NCI-H1105 (cell line): ENCODE data around the gene HOXB2.
A peak's percentile ranks its signal among the peaks of the same experiment; 100 is the strongest.

Experiments used
- DNase-seq: peaks from one replicate; lab custom pipeline; 2025; lab: John Stamatoyannopoulos, UW

The HOXB2 gene

DNA sequence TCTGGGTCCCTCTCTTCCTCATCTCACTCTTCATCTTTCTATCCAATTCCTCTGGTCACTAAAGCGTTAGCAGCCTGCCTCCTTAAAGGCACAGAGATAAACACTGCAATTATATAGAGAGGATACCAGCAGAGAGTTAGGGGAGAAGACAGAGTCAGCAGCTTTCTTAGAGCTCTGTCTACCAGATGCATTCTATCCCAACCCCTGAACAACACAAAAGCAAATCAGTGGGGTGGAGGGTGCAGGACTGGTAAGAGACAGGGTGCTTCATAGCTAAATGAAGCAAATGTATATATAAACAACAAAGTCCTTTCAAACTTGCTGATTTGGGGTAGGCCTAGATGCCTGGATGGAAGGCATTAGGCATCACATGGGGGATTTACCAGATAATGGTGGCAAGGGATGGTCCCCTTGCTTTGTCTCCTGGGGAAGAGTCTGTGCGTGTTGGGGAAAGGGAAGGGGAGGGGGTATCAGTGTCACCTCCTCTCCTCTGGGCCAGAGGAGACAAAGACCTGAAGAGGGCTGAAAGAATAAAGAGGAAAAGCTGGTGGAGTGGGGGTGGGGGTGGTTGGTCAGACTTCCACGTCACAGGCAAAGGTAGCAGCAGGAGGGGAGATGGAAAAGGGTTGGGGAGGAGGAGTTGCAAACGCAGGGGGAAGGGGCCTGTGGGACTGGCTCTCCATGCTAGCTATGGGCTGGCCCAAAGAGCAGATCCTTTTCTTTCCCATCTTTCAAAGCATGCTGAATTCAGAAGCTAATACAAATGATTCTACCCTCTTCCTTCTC, 21.2 kb upstream of the HOXB2 start:
- DNase-seq, result no peak

DNA sequence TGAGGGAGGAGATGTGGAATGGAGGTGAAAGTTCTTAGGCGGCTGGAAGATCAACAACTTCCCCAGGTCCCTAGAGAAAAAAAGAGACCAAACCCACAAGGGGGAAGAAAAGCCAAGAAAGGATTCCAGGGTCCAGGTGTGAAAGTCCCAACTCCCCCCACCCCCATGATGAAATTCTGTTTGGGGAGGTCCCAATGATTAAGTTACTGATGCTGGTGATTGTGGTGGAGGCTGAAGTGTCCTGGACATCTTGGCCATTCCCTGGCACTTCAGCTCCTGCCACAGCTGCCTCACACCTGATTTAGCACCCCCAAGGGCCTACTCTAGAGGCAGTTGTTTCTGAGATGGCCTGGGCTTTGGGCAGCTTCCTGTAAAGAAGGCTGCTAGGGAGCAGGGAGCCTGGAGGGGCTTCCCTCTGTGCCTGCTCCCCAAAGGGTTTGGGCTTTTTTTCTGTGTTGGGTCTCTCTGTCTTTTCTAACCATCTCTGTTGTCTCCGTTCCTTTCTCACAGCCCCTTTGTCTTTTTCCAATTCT, 20.2 kb upstream of the HOXB2 start:
- no peak for DNase-seq

DNA sequence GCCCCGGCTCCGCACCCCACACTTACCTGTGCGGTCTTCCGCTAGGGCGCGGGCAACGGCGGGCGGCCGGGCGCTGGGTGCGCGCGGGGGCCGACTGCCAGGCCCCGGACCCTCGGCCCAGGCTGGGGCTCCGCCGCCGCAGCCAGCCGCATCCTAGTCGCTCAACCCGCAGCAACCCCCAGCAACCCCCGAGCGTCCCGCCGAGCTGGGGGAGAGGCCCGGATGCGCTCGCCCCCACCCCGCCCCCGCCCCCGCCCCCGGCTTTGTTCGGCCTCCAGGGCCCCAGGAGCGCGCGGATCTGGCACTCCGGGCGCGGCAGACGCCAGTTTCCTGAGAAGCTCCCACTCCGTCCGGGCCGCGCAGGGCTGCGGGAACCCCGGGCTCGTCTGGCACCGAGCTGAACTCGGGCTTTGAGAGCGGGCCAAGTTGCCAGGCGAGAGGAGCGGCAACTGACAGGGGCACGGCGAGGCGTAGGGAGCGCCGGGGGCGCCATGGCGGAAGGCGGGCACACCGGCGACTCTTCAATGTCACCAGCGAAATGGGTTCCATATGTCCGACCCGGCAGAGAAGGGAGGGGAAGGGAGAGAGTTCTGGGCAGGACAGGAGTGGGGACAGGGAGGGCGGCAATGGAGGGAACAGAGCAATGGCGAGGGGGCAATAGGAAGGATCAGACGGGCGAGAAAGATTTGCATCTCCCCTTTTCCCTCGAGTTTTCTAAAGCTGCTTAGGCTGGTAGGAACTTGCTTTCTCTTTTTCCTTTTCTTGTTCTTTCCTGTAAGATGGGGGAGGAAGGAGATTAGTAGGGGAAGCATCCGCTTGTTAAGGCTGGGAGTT, 19.5 kb upstream of the HOXB2 start:
- DNase-seq, result peak; percentile 35

DNA sequence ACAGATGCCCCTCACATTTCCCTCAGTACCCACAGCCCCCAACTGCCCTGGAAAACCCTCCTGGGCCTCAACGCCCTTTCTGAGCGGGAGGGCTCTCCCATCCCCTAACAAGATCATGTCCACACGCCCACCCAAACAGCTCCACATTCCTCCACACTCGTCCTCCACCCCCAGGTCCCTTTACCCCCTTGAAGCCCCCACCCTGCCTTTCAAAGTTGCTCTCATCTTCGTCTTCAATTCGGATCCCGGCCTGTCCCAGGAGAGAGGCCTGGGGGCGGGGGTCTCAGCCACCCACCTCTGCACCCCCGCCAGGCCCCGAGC, 18.9 kb upstream of the HOXB2 start:
- no peak for DNase-seq

DNA sequence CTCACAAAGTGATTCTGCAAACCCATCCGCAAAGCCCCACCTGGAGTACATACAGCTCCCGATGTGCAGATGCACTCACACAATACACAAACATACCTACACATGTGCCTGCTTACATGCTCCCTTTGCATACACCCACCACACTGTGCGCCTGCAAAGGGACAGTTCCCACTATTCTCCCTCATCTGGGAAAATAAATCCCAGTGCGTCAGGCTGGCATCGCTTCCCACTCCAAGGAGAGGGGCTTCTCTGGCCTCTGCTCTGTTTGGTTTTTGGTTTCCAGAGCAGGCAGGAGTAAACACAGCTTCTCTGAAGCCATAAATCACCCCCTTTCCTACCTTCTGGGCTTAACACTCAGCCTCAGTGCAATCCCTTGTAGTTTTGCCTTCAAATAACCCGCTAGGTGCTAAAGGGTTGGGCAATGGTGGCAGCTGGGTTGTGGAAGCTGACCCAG, 18.5 kb upstream of the HOXB2 start:
- DNase-seq, result no peak

DNA sequence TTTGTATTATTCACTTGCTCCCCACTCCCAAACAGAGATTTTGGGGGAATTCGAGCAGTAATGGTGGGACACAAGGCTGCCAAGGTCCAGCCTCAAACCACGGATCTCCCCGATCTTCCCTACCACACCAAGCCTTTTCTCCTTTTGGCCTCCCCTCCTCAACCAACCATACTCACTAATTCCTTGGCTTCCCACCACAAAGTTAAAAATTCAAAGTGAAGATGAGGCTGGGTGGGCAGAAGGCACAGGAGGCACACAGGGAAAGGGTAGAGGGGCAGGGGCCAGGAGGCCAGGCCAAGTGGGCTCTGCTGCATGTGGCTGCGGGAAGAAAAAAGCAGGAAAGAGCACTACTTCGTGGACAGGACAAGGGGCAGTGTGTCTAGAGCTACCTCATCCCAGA, 18.0 kb upstream of the HOXB2 start:
- DNase-seq, result no peak

DNA sequence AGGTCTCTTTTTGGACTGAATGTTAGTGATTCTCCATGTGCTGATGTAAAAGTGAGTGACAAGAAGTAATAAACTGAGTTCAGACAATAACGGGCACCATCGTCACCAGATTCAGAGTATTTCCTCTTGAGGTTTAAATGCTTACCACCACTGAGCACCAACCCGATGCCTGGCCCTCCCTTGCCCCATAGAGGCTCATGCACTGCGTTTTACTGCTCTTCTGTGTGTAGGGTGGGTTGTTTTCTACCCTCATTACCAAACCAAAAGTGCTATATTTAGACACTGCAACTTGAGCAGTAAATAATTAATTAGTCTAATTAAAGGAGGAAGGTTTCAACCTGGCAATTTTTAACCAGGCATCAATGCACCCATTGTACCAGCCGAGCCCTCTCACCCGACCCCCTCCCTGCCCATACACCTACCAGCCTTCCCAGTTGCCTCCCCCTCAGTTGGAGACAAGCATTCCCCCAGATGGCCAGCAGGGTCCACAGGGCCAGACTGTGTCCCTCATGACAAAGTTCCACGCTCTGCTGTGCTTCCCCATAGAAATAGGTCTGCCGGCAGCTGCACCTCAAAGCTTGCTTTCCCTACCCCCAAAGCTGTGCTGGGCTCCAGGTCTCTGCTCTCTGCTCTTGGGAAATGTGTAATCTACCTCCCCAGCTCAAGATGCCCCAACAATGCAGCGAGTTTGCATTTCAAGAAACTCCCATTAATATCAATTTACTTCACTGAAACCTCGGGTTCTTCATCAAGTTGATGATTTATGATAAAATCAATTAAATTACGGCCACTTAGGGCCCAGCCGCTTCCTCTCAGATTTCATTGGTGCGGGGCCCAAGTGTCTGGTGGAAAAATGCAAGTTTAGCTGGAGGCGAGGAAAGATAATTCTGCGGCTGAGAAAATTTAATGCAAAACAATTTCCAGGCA, 17.2 kb upstream of the HOXB2 start:
- no peak for DNase-seq

DNA sequence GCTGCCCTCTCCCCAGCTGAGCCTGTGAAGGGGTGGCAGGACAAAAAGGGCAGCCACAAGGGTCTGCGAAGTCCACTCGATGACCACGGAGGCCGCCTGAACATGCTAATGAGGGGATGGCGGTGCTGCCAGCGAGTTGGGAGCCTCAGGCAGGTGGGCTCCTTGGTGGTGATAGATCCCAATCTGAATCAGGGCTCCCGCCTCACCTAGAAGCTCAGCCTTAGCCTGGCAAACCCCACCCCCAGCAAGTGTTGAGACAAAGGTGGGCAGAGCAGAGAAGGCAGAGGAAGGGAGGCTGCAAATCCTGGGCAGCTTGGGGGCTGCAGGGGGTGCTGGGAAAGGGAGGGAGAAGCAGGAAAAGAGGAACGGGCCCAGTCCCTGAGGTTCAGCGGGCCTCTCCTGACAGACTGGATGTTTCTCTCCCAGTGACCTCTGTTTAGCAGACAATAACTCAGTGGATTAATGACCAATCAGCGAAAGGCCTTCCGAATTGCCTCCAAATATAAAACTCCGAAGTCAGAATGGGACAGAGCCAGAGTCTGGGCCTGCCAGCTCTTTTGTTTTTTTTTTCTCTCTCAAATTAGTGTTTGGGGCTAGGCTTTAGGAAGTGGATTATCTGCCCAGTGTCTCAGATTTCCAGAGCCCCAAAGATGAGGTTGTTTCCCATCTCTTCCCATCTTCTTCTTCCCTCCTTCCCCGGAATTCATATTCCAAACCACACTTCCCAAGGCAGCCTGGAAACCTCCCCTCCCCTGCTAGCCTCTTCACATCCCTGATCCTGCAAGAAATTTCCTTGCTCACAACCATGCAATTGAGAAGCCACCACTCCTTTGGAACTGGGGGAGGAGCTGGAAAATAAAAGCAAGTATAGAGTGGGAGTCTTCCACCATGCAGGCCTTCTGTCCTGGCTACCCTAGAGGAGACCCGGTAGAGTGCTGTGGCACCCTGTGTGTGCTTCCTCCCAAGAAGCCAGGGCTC, 15.2 kb upstream of the HOXB2 start:
- DNase-seq, result no peak

DNA sequence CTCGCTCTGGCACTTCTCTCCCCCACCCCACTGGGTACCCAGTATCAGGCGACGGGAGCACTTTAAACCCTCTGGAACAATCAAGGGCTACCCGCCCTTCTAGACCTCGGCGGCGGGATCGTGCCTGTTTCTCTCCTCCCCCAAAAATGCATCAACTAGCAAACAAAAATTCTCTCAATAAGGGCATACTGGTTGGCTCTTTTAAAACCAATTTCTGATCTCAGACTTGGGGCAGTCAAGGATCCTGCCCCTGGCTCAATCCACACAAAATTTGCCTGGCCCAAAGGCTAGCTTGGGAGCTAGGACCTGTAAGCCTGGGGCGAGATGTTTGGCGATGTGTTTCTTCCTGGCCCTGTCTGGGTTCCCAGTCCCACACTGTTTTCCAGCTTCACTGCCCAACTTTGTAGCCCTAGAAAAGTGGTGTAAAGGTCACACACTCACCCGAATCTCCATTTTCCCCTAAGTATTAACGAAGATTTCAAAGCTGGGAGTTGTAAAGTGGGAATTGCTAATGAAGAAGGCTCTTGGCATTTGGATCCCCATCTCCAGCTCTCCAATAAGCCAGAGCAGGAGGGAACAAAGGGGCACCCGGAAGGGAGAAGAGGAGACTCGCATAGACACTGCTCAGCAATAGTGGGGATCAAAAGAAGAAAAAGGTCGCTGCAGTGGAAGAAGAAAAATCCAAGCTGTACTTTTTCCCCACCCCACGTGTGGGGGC, 14.4 kb upstream of the HOXB2 start:
- DNase-seq, result no peak

DNA sequence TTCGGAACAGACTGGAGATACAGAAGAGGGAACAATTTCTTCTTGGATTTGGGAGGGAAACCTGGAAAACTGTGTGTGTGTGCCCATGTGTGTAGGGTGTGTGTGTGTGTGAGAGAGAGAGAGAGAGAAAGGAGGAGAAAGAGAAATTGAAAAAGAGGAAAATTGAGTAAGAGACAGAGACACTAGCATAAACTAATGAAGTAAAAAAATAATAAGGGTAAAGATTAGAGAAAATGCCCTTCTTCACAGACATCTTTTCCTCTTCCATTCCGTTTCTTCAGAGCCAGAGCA, 13.9 kb upstream of the HOXB2 start:
- DNase-seq, result no peak

DNA sequence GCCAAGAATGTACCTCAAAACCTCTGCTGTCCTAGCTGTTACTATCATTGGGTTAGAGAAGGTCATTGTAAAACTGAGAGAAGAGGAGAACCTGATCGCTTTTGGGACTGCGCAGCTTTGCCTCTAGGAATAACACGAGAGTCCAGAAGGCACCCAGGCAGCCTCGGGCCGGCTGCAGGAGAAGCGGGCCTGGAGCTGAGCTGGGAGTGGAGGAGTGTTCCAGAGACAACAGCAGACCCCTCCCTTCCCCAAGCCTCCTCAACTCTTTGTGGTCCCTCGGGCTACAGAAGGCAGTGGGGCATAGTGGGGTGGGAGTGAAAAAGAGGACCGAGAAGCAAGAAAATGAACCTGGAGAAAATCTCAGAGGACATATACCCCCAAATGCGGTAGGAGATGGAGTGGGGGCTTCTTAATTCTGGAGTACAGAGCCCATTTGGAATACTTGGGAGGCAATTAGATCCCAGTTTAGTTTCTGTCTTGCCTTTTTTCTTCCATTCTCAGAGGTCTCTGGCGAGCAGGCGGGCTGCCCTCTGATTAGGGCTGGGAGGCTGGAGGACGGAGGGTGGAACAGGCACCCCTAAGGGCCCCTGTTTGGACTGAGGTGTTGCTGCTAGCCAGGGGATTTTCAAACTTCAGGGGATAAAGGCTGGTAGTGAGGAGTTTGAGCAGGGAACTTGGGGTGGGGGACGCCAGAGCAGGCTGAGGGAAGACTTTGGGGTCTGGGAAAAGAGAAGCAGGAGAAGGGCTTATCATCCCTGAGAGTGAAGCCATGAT, 13.3 kb upstream of the HOXB2 start:
- no peak for DNase-seq

DNA sequence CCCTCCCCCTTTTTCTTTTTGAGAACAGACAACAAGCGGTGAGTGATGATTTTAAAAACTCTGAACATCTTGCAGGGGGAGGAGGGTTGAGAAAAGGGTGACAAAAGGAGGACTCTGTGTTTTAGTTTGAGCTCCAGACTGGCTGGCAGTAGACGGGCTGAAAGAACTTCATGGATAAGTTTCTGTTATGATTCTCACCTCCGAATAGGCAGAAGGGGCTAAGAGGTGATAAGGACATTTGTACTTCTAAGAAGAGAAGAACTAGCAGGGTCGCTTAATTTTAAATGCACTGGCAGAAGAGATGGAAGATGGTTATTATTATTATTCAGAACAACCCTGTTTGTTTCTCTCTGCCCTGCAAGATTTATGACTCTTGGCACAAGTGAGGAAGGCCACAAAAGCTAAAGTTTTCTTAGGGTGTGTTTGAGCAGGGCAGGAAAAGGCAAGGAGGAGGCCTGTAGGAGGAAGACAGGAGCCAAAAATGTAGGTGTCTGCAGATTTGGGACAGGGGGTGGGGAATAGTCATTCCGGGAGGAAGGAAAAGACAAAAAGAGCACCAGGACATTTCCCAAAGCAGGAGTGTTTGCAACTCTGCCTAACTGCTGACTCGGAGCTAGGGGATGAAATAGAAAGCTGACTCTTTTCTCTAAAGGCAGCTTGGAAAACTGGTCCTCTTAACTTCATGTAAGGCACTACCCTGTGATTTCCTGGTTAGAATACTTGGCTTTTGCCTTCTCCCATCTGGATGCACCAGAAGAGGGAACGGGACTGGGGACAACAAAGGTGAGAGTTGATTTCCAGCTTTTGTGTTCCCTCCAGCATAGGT, 11.9 kb upstream of the HOXB2 start:
- DNase-seq, result no peak

DNA sequence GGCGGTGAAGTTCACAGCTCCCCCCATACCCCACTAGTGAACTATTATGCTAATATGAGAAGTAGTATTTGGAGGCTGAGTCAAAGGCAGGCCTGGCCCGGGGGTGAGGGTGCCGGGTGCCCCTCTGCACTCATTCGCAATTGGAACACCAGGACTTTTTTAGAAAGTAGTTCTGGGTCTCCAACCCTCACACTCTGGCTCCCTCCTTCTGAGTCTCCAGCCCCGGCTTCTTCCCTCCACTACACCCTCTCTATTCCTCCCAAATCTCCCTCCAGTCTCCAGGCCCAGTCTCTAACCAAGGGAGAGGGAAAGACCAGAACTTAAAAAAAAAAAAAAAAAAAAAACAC, 11.3 kb upstream of the HOXB2 start:
- no peak for DNase-seq

DNA sequence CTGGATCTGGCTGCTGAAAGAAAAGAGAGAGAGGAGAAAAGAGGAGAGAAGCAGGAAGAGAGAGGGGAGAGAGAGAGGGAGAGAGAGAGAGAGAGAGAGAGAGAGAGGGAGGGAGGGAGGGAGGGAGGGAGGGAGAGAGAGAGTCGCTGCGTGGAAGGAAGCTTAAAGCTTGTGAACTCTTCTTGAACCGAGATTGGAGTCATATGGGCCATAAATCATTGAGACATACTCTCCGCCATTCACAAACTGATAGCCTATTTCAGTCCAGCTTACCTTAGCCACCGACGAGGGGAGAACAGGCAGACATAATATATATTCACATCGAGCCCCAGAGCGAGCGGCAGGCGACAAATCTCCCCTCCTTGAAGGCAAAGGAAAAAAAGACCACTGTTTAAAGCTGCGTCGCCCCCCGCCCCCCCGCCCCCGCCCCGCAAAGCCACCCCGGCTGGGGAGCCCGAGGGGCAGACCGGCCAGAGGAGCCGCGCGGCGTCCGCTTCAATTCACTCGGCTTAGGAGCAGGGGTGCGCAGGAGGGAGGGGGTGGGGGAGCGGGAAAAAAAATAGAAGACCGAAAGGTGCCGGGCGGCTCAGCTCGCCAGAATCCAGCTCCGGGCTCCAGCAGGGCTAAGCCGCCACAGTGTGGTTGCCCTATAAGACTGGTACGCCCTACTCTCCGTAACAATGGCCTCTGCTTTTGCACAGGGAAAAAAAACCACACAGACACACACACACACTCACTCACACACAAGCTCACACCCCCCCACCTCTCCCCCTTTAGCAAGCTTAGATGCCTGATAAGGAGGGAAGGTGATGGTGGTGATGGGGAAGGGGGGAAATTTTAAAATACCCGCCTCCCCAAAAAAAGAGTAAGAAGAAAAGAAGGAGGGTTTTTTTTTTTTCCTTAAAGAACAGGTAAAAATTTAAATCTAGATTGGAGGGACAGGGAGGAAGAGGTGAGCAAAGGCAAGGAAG, 10.6 kb upstream of the HOXB2 start:
- DNase-seq, result peak; percentile 56

DNA sequence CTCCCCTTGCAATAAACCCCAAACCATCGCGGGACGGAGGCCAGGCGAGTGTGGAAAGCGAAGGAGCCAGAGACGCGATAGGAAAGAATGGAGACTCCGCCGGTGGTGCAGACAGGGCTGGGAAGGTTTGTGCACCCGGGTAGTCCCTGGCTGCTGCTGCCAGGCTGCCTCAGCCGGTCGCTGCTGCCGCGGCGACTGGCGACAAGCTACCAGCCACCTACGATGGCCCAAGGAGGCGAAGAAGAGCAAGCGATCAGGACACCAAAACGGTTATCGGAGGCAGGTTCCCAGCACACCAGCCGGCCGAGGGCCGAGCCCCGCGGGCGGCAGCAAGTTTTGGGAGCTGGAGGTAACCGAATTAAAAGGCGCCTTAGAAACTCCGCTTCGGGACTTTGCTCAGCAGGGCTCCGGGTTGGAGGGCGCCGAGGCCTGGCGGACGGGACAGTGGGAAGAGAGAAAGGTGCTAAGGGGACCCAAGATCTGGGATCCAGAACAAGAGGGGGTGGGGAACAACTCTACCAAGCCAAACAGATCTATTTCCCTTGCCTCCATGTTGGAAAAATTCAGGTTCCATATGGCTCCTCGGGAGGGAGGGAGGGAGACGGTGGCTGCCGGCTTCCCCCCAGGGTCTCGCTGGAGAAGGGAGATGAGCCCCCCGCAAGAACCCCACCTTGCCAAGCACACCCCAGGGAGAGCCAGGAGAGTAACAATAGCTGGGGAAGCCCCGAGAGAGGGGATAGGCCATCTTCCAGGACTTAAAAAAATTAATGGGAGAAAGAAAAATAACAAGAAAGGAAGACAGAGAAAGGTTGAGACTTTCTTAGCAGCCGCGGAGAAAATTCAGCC, 9.7 kb upstream of the HOXB2 start:
- no peak for DNase-seq

DNA sequence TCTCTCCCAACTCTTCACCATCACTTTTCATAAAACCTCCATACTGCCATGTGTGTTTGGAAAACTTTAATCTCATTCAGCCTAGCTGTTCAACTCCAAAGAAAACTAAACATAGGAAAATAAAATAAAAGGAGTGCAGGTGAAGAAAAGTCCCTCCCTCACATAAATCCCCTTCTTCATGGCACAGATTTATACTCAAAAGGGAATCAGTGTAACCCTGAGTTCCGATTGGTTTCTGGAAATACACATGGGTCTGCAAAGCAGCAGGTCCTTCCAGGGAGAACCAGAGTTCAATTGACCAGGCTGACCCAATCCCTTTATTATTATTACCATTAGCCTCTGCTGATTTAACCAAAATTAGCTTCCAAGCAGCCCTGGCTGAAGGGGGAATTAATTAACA, 8.9 kb upstream of the HOXB2 start:
- DNase-seq, result no peak

DNA sequence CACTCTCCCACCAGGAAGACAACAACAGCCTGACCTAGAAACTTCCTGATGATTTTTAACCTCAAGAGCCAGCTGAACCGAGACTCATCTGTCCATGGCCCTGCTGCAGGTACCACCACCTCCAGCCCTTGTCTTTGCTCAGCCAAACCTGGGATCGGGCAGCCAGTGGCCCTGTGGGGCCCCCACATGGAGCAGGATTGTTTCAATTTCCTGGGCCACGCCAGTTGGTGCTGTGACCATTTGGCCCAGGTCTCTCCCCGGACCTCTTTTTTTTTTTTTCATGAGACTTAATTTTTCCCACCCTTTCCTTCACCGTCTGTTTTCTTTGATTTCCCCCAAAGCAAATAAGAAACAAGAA, 8.3 kb upstream of the HOXB2 start:
- no peak for DNase-seq
